GM23338 (cell line): Measurements from ENCODE around the gene UGT1A10. TPM values are rescaled to one million over a fixed set of nuclear protein-coding genes. Genes with fewer than 3 reads are reported as not detected.

ENCODE experiments used
- ATAC-seq: fragments of 200-7000 bp; cut with Tn5 transposase; 3 replicates; pipeline ENCODE4 v1.9.1; 2020
- DNase-seq: peaks from one replicate; pipeline ENCODE4 v3.0.0-alpha.2; 2015; ENCODE audit warnings: low spot score
- H2AFZ ChIP-seq: fragments of 200-600 bp; sonication (generic); 2 replicates; pipeline ENCODE4 v1.8.0; 2016; ENCODE audit warnings: antibody characterized with exemption, mild to moderate bottlenecking, moderate library complexity
- H3F3A ChIP-seq: fragments of 200-600 bp; sonication (generic); replicated peaks from 2 replicates; pipeline ENCODE4 v1.8.0; 2017; ENCODE audit warnings: antibody characterized with exemption, mixed run types, low read depth
- H3K27ac ChIP-seq: fragments of 200-600 bp; sonication (generic); 2 replicates; pipeline ENCODE4 v1.6.1; 2016; ENCODE audit warnings: low read depth
- H3K27me3 ChIP-seq: fragments of 200-600 bp; sonication (generic); 2 replicates; pipeline ENCODE4 v1.8.0; 2016; ENCODE audit warnings: mild to moderate bottlenecking, mixed run types, moderate library complexity; ENCODE audit not compliant: insufficient read depth
- H3K36me3 ChIP-seq: fragments of 200-600 bp; sonication (generic); 2 replicates; pipeline ENCODE4 v1.8.0; 2016; ENCODE audit warnings: mild to moderate bottlenecking; ENCODE audit not compliant: insufficient read depth
- H3K4me1 ChIP-seq: fragments of 200-600 bp; sonication (generic); 2 replicates; pipeline ENCODE4 v1.8.0; 2016; ENCODE audit warnings: mild to moderate bottlenecking, moderate library complexity; ENCODE audit not compliant: insufficient read depth
- H3K4me2 ChIP-seq: fragments of 200-600 bp; sonication (generic); 2 replicates; pipeline ENCODE4 v1.7.1; 2017; ENCODE audit warnings: mixed run types
- H3K4me3 ChIP-seq: fragments of 200-600 bp; sonication (generic); 2 replicates; pipeline ENCODE4 v1.6.1; 2016; ENCODE audit warnings: mixed run types
- H3K79me2 ChIP-seq: fragments of 200-600 bp; sonication (generic); replicated peaks from 2 replicates; pipeline ENCODE4 v1.8.0; 2017; ENCODE audit warnings: mild to moderate bottlenecking; ENCODE audit not compliant: insufficient read depth
- H3K9me2 ChIP-seq: fragments of 200-600 bp; sonication (generic); 2 replicates; pipeline ENCODE4 v1.8.0; 2017; ENCODE audit not compliant: insufficient read depth
- H4K20me1 ChIP-seq: fragments of 200-600 bp; sonication (generic); replicated peaks from 2 replicates; pipeline ENCODE4 v1.8.0; 2017; ENCODE audit warnings: mild to moderate bottlenecking; ENCODE audit not compliant: insufficient read depth
- H3K27ac Mint-ChIP-seq: 2 replicates; pipeline ENCODE4 v1.8.0; 2020; ENCODE audit warnings: inconsistent platforms, mild to moderate bottlenecking, moderate library complexity, mixed read lengths
- H3K27me3 Mint-ChIP-seq: 3 replicates; pipeline ENCODE4 v1.8.0; 2022; ENCODE audit warnings: low read depth, mild to moderate bottlenecking, moderate library complexity, mixed read lengths, inconsistent platforms; ENCODE audit not compliant: insufficient read depth, poor library complexity
- H3K36me3 Mint-ChIP-seq: 3 replicates; pipeline ENCODE4 v1.8.0; 2021; ENCODE audit warnings: low read depth, mild to moderate bottlenecking, inconsistent platforms, moderate library complexity, mixed read lengths
- H3K4me1 Mint-ChIP-seq: 3 replicates; pipeline ENCODE4 v1.8.0; 2020; ENCODE audit warnings: mild to moderate bottlenecking, inconsistent platforms, mixed read lengths
- H3K4me3 Mint-ChIP-seq: 3 replicates; pipeline ENCODE4 v1.8.0; 2021; ENCODE audit warnings: moderate library complexity, mild to moderate bottlenecking, inconsistent platforms, mixed read lengths
- H3K9me3 Mint-ChIP-seq: 3 replicates; pipeline ENCODE4 v1.8.0; 2020; ENCODE audit warnings: moderate library complexity, mild to moderate bottlenecking, inconsistent platforms, mixed read lengths
- EZH2 ChIP-seq: fragments of 200-600 bp; sonication (generic); IDR thresholded peaks from one replicate; pipeline ENCODE4 v1.8.0; 2017; ENCODE audit warnings: antibody characterized with exemption, mild to moderate bottlenecking, low read depth; ENCODE audit not compliant: unreplicated experiment
- NANOG ChIP-seq: IDR thresholded peaks from 2 replicates; pipeline ENCODE4 v1.6.1; 2016; ENCODE audit warnings: antibody characterized with exemption, borderline replicate concordance
- STAT1 ChIP-seq: IDR thresholded peaks from one replicate; pipeline ENCODE4 v1.6.1; 2016; ENCODE audit warnings: antibody characterized with exemption; ENCODE audit not compliant: unreplicated experiment
- ZNF114 ChIP-seq: fragments of 250-450 bp; sonication (Bioruptor Pico); IDR thresholded peaks from 2 replicates; pipeline ENCODE4 v1.5.0; 2020; ENCODE audit warnings: mild to moderate bottlenecking, moderate library complexity
- polyA plus RNA-seq: library from polyadenylated mRNA; unstranded; fragments of >200 nt; fragmentation: Nextera tagmentation; extraction: Ambion mirVana; gene quantifications from 2 replicates; pipeline ENCODE4 v1.2.1, GENCODE V29; 2016
- total RNA-seq: library from RNA; depleted of rRNA; stranded (reverse); fragments of >200 nt; shearing (Covaris generic); gene quantifications from 2 replicates; pipeline ENCODE4 v1.2.3, GENCODE V29; 2014
- TF ChIP-seq, protein P1 (sequence below): IDR thresholded peaks from one replicate; pipeline ENCODE4 v1.6.1; 2018; ENCODE audit warnings: antibody characterized with exemption; ENCODE audit not compliant: unreplicated experiment
- TF ChIP-seq, protein P2 (sequence below): IDR thresholded peaks from 2 replicates; pipeline ENCODE4 v1.6.1; 2016; ENCODE audit warnings: antibody characterized with exemption
- TF ChIP-seq, protein P3 (sequence below): fragments of 250-450 bp; sonication (Bioruptor Pico); IDR thresholded peaks from 2 replicates; pipeline ENCODE4 v1.5.0; 2020; ENCODE audit warnings: mild to moderate bottlenecking, moderate library complexity

The UGT1A10 gene
- total and polyA plus RNA-seq, 2 experiments from 2014 or later: not detected

DNA sequence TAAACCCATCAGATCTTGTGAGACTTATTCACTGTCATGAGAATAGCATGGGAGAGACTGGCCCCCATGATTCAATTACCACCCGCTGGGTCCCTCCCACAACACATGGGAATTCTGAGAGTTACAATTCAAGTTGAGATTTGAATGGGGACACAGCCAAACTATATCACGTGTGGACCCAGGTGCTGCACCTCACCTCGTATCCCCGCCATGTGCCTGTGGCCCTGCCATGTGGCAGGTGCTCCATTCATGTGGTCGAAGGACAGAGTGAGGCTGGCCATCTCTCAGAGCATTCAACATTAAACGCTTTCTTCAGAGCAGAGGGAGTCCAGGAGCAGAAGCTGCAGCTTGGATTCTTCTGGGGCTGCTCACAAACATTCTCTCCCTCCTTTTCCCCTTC is 174.1 kb downstream of the UGT1A10 start:
- no peak overlapping the region for H3K27ac Mint-ChIP-seq
- H3K4me3 Mint-ChIP-seq: no peak overlapping the region
- ATAC-seq: no peak
- Histone ChIP-seq H3K4me1 (no peaks in the 10 kb centered on the region), H2AFZ (no peak overlapping the region), H3F3A (no peaks in the 10 kb centered on the region), H3K4me3 (no peak overlapping the region), H3K9me2 (peaks cover 6% of the 10 kb centered on the region), H3K36me3 (no peaks in the 10 kb centered on the region), H3K27me3 (no peaks in the 10 kb centered on the region), H3K79me2 (no peaks in the 10 kb centered on the region), H3K27ac (no peak overlapping the region), H3K4me2 (no peak overlapping the region), H4K20me1 (no peaks in the 10 kb centered on the region)
- H3K36me3 Mint-ChIP-seq: no peaks in the 10 kb centered on the region
- no peak for DNase-seq
- H3K4me1 Mint-ChIP-seq: no peaks in the 10 kb centered on the region
- H3K27me3 Mint-ChIP-seq: peaks cover 2% of the 10 kb centered on the region
- H3K9me3 Mint-ChIP-seq: peaks cover 5% of the 10 kb centered on the region; the same call in 2 of the 3 replicates
- TF ChIP-seq, protein P1, sequence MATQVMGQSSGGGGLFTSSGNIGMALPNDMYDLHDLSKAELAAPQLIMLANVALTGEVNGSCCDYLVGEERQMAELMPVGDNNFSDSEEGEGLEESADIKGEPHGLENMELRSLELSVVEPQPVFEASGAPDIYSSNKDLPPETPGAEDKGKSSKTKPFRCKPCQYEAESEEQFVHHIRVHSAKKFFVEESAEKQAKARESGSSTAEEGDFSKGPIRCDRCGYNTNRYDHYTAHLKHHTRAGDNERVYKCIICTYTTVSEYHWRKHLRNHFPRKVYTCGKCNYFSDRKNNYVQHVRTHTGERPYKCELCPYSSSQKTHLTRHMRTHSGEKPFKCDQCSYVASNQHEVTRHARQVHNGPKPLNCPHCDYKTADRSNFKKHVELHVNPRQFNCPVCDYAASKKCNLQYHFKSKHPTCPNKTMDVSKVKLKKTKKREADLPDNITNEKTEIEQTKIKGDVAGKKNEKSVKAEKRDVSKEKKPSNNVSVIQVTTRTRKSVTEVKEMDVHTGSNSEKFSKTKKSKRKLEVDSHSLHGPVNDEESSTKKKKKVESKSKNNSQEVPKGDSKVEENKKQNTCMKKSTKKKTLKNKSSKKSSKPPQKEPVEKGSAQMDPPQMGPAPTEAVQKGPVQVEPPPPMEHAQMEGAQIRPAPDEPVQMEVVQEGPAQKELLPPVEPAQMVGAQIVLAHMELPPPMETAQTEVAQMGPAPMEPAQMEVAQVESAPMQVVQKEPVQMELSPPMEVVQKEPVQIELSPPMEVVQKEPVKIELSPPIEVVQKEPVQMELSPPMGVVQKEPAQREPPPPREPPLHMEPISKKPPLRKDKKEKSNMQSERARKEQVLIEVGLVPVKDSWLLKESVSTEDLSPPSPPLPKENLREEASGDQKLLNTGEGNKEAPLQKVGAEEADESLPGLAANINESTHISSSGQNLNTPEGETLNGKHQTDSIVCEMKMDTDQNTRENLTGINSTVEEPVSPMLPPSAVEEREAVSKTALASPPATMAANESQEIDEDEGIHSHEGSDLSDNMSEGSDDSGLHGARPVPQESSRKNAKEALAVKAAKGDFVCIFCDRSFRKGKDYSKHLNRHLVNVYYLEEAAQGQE: no peak
- TF ChIP-seq, protein P2, sequence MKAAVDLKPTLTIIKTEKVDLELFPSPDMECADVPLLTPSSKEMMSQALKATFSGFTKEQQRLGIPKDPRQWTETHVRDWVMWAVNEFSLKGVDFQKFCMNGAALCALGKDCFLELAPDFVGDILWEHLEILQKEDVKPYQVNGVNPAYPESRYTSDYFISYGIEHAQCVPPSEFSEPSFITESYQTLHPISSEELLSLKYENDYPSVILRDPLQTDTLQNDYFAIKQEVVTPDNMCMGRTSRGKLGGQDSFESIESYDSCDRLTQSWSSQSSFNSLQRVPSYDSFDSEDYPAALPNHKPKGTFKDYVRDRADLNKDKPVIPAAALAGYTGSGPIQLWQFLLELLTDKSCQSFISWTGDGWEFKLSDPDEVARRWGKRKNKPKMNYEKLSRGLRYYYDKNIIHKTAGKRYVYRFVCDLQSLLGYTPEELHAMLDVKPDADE: no peak
- TF ChIP-seq NANOG (no peak), ZNF114 (CRISPR knock-in tag) (no peak), EZH2 (no peak), STAT1 (no peak)
- TF ChIP-seq, protein P3, sequence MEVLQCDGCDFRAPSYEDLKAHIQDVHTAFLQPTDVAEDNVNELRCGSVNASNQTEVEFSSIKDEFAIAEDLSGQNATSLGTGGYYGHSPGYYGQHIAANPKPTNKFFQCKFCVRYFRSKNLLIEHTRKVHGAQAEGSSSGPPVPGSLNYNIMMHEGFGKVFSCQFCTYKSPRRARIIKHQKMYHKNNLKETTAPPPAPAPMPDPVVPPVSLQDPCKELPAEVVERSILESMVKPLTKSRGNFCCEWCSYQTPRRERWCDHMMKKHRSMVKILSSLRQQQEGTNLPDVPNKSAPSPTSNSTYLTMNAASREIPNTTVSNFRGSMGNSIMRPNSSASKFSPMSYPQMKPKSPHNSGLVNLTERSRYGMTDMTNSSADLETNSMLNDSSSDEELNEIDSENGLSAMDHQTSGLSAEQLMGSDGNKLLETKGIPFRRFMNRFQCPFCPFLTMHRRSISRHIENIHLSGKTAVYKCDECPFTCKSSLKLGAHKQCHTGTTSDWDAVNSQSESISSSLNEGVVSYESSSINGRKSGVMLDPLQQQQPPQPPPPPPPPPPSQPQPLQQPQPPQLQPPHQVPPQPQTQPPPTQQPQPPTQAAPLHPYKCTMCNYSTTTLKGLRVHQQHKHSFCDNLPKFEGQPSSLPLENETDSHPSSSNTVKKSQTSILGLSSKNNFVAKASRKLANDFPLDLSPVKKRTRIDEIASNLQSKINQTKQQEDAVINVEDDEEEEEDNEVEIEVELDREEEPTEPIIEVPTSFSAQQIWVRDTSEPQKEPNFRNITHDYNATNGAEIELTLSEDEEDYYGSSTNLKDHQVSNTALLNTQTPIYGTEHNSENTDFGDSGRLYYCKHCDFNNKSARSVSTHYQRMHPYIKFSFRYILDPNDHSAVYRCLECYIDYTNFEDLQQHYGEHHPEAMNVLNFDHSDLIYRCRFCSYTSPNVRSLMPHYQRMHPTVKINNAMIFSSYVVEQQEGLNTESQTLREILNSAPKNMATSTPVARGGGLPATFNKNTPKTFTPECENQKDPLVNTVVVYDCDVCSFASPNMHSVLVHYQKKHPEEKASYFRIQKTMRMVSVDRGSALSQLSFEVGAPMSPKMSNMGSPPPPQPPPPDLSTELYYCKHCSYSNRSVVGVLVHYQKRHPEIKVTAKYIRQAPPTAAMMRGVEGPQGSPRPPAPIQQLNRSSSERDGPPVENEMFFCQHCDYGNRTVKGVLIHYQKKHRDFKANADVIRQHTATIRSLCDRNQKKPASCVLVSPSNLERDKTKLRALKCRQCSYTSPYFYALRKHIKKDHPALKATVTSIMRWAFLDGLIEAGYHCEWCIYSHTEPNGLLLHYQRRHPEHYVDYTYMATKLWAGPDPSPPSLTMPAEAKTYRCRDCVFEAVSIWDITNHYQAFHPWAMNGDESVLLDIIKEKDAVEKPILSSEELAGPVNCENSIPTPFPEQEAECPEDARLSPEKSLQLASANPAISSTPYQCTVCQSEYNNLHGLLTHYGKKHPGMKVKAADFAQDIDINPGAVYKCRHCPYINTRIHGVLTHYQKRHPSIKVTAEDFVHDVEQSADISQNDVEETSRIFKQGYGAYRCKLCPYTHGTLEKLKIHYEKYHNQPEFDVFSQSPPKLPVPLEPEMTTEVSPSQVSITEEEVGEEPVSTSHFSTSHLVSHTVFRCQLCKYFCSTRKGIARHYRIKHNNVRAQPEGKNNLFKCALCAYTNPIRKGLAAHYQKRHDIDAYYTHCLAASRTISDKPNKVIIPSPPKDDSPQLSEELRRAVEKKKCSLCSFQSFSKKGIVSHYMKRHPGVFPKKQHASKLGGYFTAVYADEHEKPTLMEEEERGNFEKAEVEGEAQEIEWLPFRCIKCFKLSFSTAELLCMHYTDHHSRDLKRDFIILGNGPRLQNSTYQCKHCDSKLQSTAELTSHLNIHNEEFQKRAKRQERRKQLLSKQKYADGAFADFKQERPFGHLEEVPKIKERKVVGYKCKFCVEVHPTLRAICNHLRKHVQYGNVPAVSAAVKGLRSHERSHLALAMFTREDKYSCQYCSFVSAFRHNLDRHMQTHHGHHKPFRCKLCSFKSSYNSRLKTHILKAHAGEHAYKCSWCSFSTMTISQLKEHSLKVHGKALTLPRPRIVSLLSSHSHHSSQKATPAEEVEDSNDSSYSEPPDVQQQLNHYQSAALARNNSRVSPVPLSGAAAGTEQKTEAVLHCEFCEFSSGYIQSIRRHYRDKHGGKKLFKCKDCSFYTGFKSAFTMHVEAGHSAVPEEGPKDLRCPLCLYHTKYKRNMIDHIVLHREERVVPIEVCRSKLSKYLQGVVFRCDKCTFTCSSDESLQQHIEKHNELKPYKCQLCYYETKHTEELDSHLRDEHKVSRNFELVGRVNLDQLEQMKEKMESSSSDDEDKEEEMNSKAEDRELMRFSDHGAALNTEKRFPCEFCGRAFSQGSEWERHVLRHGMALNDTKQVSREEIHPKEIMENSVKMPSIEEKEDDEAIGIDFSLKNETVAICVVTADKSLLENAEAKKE: no peak
